Stomach (tissue), 9 donors: ENCODE measurements around the gene C5orf24. TPM values are rescaled to one million over a fixed set of nuclear protein-coding genes. Genes with fewer than 3 reads are reported as not detected.

ENCODE experiments used
- DNase-seq, 2 donors: peaks; one replicate each; pipeline versions ENCODE4 v3.0.0 to v3.0.0-alpha.2; 2013 to 2019
- H3K27ac ChIP-seq, 5 donors: fragments of 200-600 bp in 4 of 5; sonication (generic) in 4 of 5; one replicate each; pipeline ENCODE4 v1.5.1; 2013 to 2019; ENCODE audit warnings: mild to moderate bottlenecking in 1 of 5, moderate library complexity in 1 of 5
- H3K27me3 ChIP-seq, 3 donors: fragments of 200-600 bp; sonication (generic); one replicate each; pipeline ENCODE4 v1.5.1; 2017 to 2019; ENCODE audit warnings: mixed run types in 1 of 3
- H3K36me3 ChIP-seq, 4 donors: fragments of 200-600 bp; sonication (generic); 1 replicate in 3 of 4; 2 replicates in 1 of 4; pipeline ENCODE4 v1.5.1; 2016 to 2019
- H3K4me1 ChIP-seq, 4 donors: fragments of 200-600 bp; sonication (generic); one replicate each; pipeline ENCODE4 v1.5.1; 2016 to 2019
- H3K4me3 ChIP-seq, 4 donors: fragments of 200-600 bp; sonication (generic) in 3 of 4; one replicate each; pipeline ENCODE4 v1.5.1; 2016 to 2019; ENCODE audit warnings: mild to moderate bottlenecking in 1 of 4
- H3K9me3 ChIP-seq, 4 donors: fragments of 200-600 bp; sonication (generic); one replicate each; pipeline ENCODE4 v1.5.1; 2016 to 2019
- EP300 ChIP-seq: sonication (generic); formaldehyde crosslinking; IDR thresholded peaks from one replicate; pipeline ENCODE4 v1.6.1; 2017; ENCODE audit warnings: antibody characterized with exemption
- POLR2A ChIP-seq, 4 donors: fragments of 450-650 bp; IDR thresholded peaks; one replicate each; pipeline ENCODE4 v1.6.1; 2016; ENCODE audit warnings: antibody characterized with exemption in 4 of 4, control low read depth in 2 of 4, mild to moderate bottlenecking in 1 of 4, moderate library complexity in 1 of 4
- POLR2AphosphoS5 ChIP-seq, 3 donors: sonication (generic); formaldehyde crosslinking; IDR thresholded peaks; one replicate each; pipeline ENCODE4 v1.6.1; 2016; ENCODE audit warnings: antibody characterized with exemption in 3 of 3
- WGBS, 5 donors: extraction: QIAGEN DNeasy Blood & Tissue Kit in 3 of 5; methylation state at CpG; one replicate each; pipeline versions ENCODE4 v1.1.5 to v1.1.7; 2013 to 2018; 5-methylcytosine and 5-hydroxymethylcytosine counted together
- intact Hi-C: fragments of 100-400 bp; cut with DNase I; formaldehyde crosslinking; loops from one replicate; pipeline ENCODE4 v1.15.1; 2023; ENCODE audit warnings: low total_unique reads
- polyA plus RNA-seq, 3 donors: library from polyadenylated mRNA; stranded (reverse); fragments of 200-250 nt; gene quantifications; one replicate each; pipeline ENCODE4 v1.2.3, GENCODE V29; 2013
- total RNA-seq, 5 donors: library from RNA; depleted of rRNA; stranded (reverse); fragments of >200 nt; gene quantifications; one replicate each; pipeline versions ENCODE4 v1.1.0 to v1.2.3, GENCODE V29; 2014 to 2016
- TF ChIP-seq, protein P1 (sequence below), 7 experiments: fragments of 450-650 bp in 4 of 7; fragments of 200-600 bp in 3 of 7; sonication (generic) in 3 of 7; IDR thresholded peaks; one replicate each; pipeline ENCODE4 v1.5.1; 2016 to 2019; ENCODE audit warnings: antibody characterized with exemption in 7 of 7, control low read depth in 2 of 7, mild to moderate bottlenecking in 1 of 7
- donor health status: healthy with polysubstance abuse.
- donor health status: Bipolar disorder and iron deficiency.
- donor health status: healthy.

The C5orf24 gene
- total and polyA plus RNA-seq, 8 donors = 16.0 to 54.9 (median 31.3) TPM

DNA sequence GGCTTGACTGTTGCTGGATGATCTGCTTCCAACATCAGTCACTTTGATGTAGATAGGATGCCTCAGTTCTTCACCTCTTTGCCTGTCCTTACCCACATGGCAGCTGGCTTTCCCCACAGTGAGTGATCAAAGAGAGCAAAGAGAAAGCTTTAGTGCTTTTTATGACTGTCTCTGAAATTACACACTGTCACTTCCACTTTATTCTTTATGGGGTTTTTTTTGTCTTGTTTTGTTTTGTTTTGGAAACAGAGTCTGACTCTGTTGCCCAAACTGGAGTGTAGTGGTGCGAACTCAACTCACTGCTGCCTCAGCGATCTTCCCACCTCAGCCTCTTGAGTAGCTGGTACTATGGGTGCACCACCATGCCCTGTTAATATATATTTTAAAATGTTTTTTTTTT, 32.4 kb upstream of the C5orf24 start:
- DNase-seq = no peak
- H3K27ac ChIP-seq = no peak overlapping the region
- H3K36me3 ChIP-seq = peaks cover 24 to 100% (median 100%) of the 10 kb centered on the region in 4 donors
- intact Hi-C loops = no loop called here
- TF ChIP-seq EP300 (no peak), POLR2A (IDR thresholded peaks at IDR 0.05) (no peak), POLR2AphosphoS5 (IDR thresholded peaks at IDR 0.05) (no peak)
- TF ChIP-seq, protein P1, sequence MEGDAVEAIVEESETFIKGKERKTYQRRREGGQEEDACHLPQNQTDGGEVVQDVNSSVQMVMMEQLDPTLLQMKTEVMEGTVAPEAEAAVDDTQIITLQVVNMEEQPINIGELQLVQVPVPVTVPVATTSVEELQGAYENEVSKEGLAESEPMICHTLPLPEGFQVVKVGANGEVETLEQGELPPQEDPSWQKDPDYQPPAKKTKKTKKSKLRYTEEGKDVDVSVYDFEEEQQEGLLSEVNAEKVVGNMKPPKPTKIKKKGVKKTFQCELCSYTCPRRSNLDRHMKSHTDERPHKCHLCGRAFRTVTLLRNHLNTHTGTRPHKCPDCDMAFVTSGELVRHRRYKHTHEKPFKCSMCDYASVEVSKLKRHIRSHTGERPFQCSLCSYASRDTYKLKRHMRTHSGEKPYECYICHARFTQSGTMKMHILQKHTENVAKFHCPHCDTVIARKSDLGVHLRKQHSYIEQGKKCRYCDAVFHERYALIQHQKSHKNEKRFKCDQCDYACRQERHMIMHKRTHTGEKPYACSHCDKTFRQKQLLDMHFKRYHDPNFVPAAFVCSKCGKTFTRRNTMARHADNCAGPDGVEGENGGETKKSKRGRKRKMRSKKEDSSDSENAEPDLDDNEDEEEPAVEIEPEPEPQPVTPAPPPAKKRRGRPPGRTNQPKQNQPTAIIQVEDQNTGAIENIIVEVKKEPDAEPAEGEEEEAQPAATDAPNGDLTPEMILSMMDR (IDR thresholded peaks at IDR 0.05) = no peak
- no peaks in the 10 kb centered on the region for H3K9me3 ChIP-seq
- WGBS, 5 donors = 85 to 96% (median 95%) methylated on average over 2 of the region's 2 CpGs
- no peaks in the 10 kb centered on the region for H3K27me3 ChIP-seq
- peaks cover 0 to 7% (median 0%) of the 10 kb centered on the region in 4 donors for H3K4me1 ChIP-seq
- no peak overlapping the region for H3K4me3 ChIP-seq

DNA sequence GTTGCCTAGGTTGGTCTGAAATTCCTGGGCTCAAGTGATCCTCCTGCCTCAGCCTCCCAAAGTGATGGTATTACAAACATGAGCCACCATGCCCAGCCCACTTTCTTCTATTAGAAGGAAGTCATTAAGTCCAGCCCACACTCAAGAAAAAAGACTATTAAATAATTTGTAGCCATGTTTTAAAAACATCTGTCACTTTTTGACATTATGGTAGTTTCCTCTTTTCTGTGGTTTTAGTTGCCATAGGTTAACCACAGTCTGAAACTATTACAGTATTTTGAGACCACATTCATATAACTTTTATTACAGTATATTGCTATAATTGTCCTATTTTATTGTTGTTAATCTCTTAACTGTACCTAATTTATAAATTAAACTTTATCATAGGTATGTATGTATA, 31.9 kb upstream of the C5orf24 start:
- no peak for DNase-seq
- no peak overlapping the region for H3K27ac ChIP-seq
- peaks cover 0 to 7% (median 0%) of the 10 kb centered on the region in 4 donors for H3K4me1 ChIP-seq
- TF ChIP-seq POLR2A (IDR thresholded peaks at IDR 0.05) = no peak
- TF ChIP-seq, protein P1 (IDR thresholded peaks at IDR 0.05) = no peak
- TF ChIP-seq EP300 = no peak
- H3K27me3 ChIP-seq = no peaks in the 10 kb centered on the region
- H3K4me3 ChIP-seq = no peak overlapping the region
- no peaks in the 10 kb centered on the region for H3K9me3 ChIP-seq
- H3K36me3 ChIP-seq = peaks cover 27 to 100% (median 100%) of the 10 kb centered on the region in 4 donors
- intact Hi-C loops = no loop called here

DNA sequence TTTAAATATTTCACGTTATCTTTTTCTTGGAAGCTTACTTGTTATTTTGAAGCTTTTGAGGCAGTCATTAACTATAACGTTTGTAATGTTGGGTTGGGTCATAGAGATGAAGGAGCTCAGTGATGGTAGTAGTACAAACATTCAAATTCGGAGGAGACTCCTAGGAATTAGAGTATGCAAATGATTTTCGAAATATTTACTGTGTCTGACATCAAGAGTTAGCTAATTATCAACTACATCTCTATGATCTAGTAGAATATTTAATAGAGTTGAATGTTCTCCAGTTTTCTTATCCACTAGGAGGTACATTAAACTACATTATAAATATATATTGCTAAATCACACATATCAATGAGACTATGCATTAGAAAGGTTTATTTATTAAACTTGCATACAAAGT, 28.8 kb upstream of the C5orf24 start:
- WGBS, 5 donors = 82 to 89% (median 85%) methylated on average over 4 of the region's 4 CpGs
- Histone ChIP-seq H3K4me1 (peaks cover 0 to 7% (median 0%) of the 10 kb centered on the region in 4 donors), H3K4me3 (no peak overlapping the region), H3K27ac (no peak overlapping the region), H3K36me3 (peaks cover 46 to 100% (median 100%) of the 10 kb centered on the region in 4 donors), H3K9me3 (no peaks in the 10 kb centered on the region), H3K27me3 (no peaks in the 10 kb centered on the region)
- TF ChIP-seq EP300 (no peak), POLR2AphosphoS5 (IDR thresholded peaks at IDR 0.05) (no peak), POLR2A (IDR thresholded peaks at IDR 0.05) (no peak)
- TF ChIP-seq, protein P1 (IDR thresholded peaks at IDR 0.05) = no peak
- intact Hi-C loops = no loop called here
- DNase-seq = no peak

DNA sequence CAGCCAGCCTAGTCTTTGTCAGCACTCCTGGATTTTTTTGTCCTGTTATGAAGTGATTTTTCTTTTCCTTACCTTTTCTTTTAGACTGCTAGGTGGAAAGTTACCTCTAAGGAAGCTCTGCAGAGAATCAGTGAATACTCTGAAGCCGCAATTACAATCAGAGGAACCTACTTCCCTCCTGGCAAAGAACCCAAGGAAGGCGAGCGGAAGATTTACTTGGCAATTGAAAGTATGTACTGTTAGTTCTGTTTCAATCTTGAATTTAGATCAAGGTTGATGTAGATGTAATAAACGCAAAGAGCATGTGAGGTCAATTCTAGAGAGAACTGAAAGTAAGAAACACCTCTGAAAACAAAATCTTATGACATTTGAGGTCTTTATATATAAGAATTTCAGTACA, 27.0 kb upstream of the C5orf24 start:
- Histone ChIP-seq H3K36me3 (peaks cover 46 to 100% (median 99%) of the 10 kb centered on the region in 4 donors), H3K9me3 (no peaks in the 10 kb centered on the region), H3K27me3 (no peaks in the 10 kb centered on the region), H3K4me3 (no peak overlapping the region), H3K4me1 (peaks cover 0 to 1% (median 0%) of the 10 kb centered on the region in 4 donors), H3K27ac (no peak overlapping the region)
- intact Hi-C loops = no loop called here
- no peak for DNase-seq
- 65 to 82% (median 76%) methylated on average over 4 of the region's 4 CpGs for whole genome bisulfite sequencing, 5 donors
- TF ChIP-seq POLR2A (IDR thresholded peaks at IDR 0.05) (no peak), POLR2AphosphoS5 (IDR thresholded peaks at IDR 0.05) (no peak), EP300 (no peak)
- TF ChIP-seq, protein P1 (IDR thresholded peaks at IDR 0.05) = no peak
